Parathyroid adenoma (tissue), 2 donors: ENCODE measurements around the gene SHISAL2A.

ENCODE experiments used
- H2AFZ ChIP-seq: fragments of 300-600 bp; sonication (generic); one replicate; pipeline ENCODE4 v1.7.0; 2017; ENCODE audit warnings: antibody characterized with exemption, mild to moderate bottlenecking
- H3K27ac ChIP-seq: fragments of 300-600 bp; sonication (generic); one replicate; pipeline ENCODE4 v1.7.0; 2017
- H3K27me3 ChIP-seq: fragments of 300-600 bp; sonication (generic); one replicate; pipeline ENCODE4 v1.7.0; 2017; ENCODE audit warnings: low read length; ENCODE audit not compliant: control insufficient read depth, insufficient read depth
- H3K36me3 ChIP-seq: fragments of 300-600 bp; sonication (generic); one replicate; pipeline ENCODE4 v1.7.0; 2017; ENCODE audit warnings: low read length; ENCODE audit not compliant: control insufficient read depth, insufficient read depth
- H3K4me1 ChIP-seq: fragments of 300-600 bp; sonication (generic); one replicate; pipeline ENCODE4 v1.7.0; 2017; ENCODE audit warnings: control low read depth
- H3K4me2 ChIP-seq: fragments of 300-600 bp; sonication (generic); one replicate; pipeline ENCODE4 v1.7.0; 2017; ENCODE audit warnings: low read length
- H3K4me3 ChIP-seq: fragments of 300-600 bp; sonication (generic); one replicate; pipeline ENCODE4 v1.7.0; 2017; ENCODE audit warnings: low read depth, low read length
- H3K79me2 ChIP-seq: fragments of 300-600 bp; sonication (generic); one replicate; pipeline ENCODE4 v1.7.0; 2017; ENCODE audit warnings: control low read depth
- H3K9ac ChIP-seq: fragments of 300-600 bp; sonication (generic); one replicate; pipeline ENCODE4 v1.7.0; 2017; ENCODE audit warnings: mild to moderate bottlenecking
- H3K9me3 ChIP-seq: fragments of 300-600 bp; sonication (generic); one replicate; pipeline ENCODE4 v1.7.0; 2017; ENCODE audit warnings: low read length; ENCODE audit not compliant: control insufficient read depth
- CTCF ChIP-seq: fragments of 300-600 bp; sonication (generic); IDR thresholded peaks from one replicate; pipeline ENCODE4 v1.7.0; 2017; ENCODE audit warnings: antibody characterized with exemption, mild to moderate bottlenecking
- donor health status: primary hyperparathyroidism.

Gene SHISAL2A

GRCh38 chr1:52632732-52633290 is at the start of gene SHISAL2A:
SHISAL2A (plus strand) TSS chr1:52633168; CDS start chr1:52633494, 326 bp downstream.
- H3K36me3 ChIP-seq, result no peaks in the 10 kb centered on the region
- H3K4me3 ChIP-seq, result peak within 1 kb of the TSS; percentile 39
- peaks cover 5% of the 10 kb centered on the region for H3K27me3 ChIP-seq
- peak within 1 kb of the TSS; percentile 61 for H3K4me2 ChIP-seq
- TF ChIP-seq CTCF, result no peak
- no peaks in the 10 kb centered on the region for H3K9me3 ChIP-seq
- H2AFZ ChIP-seq, result peak within 1 kb of the TSS; percentile 73
- no peaks in the 10 kb centered on the region for H3K79me2 ChIP-seq
- H3K27ac ChIP-seq, result no peak within 1 kb of the TSS
- no peaks in the 10 kb centered on the region for H3K4me1 ChIP-seq
- H3K9ac ChIP-seq, result no peak within 1 kb of the TSS

GRCh38 chr1:52585474-52585873 is 47.5 kb upstream of the SHISAL2A start:
- Histone ChIP-seq H3K4me2 (no peak overlapping the region), H3K9ac (no peak overlapping the region), H3K27me3 (no peaks in the 10 kb centered on the region), H2AFZ (no peak overlapping the region), H3K36me3 (no peaks in the 10 kb centered on the region), H3K79me2 (no peaks in the 10 kb centered on the region), H3K4me3 (no peak overlapping the region), H3K27ac (no peak overlapping the region), H3K4me1 (no peaks in the 10 kb centered on the region), H3K9me3 (no peaks in the 10 kb centered on the region)
- no peak for TF ChIP-seq CTCF

GRCh38 chr1:52588027-52588426 is 44.9 kb upstream of the SHISAL2A start:
- no peaks in the 10 kb centered on the region for H3K79me2 ChIP-seq
- H2AFZ ChIP-seq, result no peak overlapping the region
- H3K36me3 ChIP-seq, result no peaks in the 10 kb centered on the region

GRCh38 chr1:52588535-52588934 is 44.4 kb upstream of the SHISAL2A start:
- H3K27me3 ChIP-seq, result no peaks in the 10 kb centered on the region

More at GRCh38 chr1:52588027-52588426, 44.9 kb upstream of the SHISAL2A start:
- no peak overlapping the region for H3K27ac ChIP-seq
- H3K4me2 ChIP-seq, result no peak overlapping the region
- no peak overlapping the region for H3K9ac ChIP-seq
- no peaks in the 10 kb centered on the region for H3K4me1 ChIP-seq
- no peak overlapping the region for H3K4me3 ChIP-seq
- H3K9me3 ChIP-seq, result no peaks in the 10 kb centered on the region
- TF ChIP-seq CTCF, result no peak
- no peaks in the 10 kb centered on the region for H3K27me3 ChIP-seq

More at GRCh38 chr1:52588535-52588934, 44.4 kb upstream of the SHISAL2A start:
- H3K9me3 ChIP-seq, result no peaks in the 10 kb centered on the region
- no peaks in the 10 kb centered on the region for H3K79me2 ChIP-seq
- TF ChIP-seq CTCF, result no peak
- H3K4me2 ChIP-seq, result no peak overlapping the region
- no peaks in the 10 kb centered on the region for H3K36me3 ChIP-seq
- H3K4me1 ChIP-seq, result no peaks in the 10 kb centered on the region
- H2AFZ ChIP-seq, result no peak overlapping the region
- no peak overlapping the region for H3K27ac ChIP-seq
- no peak overlapping the region for H3K9ac ChIP-seq
- no peak overlapping the region for H3K4me3 ChIP-seq
